Lung microvascular endothelial cell (primary cell): ENCODE measurements around the gene STC2. TPM values are rescaled to one million over a fixed set of nuclear protein-coding genes. Genes with fewer than 3 reads are reported as not detected.
"Not testable (repeated sequence)": the region's sequence is repeated elsewhere in the genome, so short reads cannot be mapped to it uniquely, and the experiment has no call there.

Source experiments
- DNase-seq, 2 donors: peaks; one replicate each; pipeline versions ENCODE4 v3.0.0 to v3.0.0-alpha.2; 2010; ENCODE audit warnings: low read depth in 2 of 2
- total RNA-seq: library from RNA; depleted of rRNA; stranded (reverse); fragments of >200 nt; gene quantifications from 2 replicates; pipeline ENCODE4 v1.2.1, GENCODE V29; 2014

The STC2 gene
- total RNA-seq, 1 donor from 2014 or later: 36.3 TPM

- no peak for DNase-seq
Observed at GRCh38 chr5:173296737-173297676, 31.2 kb downstream of the STC2 start.

DNA sequence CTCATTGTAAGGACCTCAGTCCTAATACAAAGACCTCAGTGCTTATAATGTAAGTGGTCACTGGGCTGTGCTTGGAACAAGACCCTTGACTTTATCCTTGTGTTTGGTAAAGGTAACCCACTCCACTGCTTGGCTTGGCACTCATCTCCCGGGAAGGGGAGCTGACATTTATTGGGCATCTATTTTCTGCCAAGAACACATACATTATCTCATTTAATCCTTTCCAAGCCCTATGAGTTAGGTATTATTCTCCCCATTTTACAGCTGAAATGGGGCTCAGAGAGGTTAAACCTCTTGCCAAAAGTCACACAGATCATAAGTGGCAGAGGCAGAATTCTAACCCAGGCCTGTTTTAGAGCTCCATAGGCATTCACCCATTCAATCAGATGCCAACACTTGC, 32.4 kb downstream of the STC2 start:
- no peak for DNase-seq

DNA sequence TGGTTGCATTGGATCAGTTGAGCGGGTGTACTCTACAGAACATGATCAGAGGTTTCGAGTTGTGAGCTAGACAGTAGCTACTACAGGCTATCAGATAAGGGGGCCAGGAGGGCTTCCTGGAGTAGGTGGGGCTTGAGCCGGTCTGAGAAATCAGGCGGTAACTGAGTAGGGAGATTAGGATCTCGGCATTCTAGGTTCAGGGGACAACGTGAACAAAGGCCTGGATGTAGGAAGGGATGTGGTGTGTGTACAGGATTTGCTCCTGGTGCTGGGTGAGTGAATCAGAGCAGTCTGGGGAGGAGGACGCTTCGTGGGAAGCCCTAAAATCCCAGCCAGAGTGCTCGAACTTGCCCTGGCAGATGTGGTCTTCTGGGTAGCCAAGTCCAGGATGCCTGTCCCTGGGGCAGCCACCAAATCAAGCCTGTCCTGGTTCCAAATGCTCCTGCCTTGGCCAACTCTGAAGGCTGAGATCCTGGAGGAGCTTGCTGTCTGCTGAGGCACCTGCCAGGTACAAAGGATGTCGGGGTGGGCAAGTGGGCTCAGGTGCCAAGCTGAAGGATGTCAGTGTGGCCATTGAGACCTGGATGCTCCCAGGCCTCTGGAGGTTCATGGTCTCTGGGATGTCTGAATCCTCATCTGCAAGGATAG, 33.4 kb downstream of the STC2 start:
- peak in 1 of 2 donors; percentile 37 for DNase-seq

GRCh38 chr5:173293817-173294672, 34.2 kb downstream of the STC2 start:
- peak; percentile 70 to 80 for DNase-seq

DNA sequence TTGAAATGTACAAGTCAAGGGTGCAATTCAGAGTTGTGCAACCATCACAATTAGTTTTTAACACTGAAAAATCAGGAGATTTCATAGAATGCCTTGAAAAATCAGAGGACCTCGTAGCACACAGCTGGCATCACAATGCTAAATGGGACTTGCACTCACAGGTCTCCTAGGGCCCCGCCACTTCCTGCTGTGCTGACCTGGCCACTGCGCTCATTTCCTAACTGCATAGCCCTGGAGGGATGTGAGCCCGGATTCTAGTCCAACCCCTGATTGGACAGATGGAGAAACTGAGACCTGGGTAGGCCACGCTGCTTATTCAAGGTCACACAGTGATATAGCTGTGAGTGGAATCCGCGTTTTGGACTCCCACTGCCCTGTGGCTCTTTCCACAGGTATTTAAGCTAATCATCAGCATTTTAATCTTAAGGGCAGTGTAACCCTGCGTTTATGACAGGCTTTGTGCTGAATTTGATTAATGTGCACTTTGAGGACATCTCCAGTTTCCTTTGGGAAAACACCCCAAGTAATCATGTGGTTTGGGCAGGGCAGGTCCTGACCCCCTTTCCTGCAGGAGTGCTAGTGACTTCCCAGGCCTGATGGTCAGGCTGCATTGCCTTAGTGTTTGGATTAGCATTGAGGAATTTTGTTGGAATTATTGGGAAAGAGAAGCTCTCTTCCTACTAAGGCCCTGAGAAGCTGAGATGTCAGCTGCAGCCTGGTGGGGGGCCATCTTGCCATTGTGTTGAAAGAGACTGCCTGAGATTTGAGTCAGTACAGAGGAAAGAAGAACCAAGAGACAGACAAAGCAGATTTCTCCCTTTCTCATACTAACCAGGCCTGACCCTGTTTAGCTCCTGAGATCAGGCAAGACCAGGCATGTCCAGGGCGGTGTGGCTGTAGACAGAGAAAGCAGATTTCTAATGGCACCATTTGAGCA, 36.2 kb downstream of the STC2 start:
- peak in 1 of 2 donors; percentile 50 for DNase-seq

- no peak for DNase-seq
Observed at GRCh38 chr5:173290477-173291131, 37.6 kb downstream of the STC2 start.

DNA sequence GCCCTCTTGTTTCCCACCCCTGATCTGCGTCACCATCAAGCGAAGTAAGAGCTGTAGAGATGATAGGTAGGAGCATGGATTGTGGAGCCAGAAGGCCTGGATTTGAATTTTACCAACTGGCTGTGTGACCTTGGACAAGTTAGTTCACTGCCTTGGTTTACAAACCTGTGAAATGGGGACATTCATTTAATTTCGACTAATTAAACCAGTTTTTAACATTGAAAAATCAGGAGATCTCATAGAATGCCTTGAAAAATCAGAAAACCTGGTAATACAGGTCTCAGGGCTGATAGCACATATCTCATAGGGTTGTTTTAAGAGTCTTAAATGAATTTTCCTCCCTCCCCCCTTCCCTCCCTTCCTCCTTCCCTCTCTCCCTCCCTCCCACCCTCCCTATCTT, 38.8 kb downstream of the STC2 start:
- no peak for DNase-seq

DNA sequence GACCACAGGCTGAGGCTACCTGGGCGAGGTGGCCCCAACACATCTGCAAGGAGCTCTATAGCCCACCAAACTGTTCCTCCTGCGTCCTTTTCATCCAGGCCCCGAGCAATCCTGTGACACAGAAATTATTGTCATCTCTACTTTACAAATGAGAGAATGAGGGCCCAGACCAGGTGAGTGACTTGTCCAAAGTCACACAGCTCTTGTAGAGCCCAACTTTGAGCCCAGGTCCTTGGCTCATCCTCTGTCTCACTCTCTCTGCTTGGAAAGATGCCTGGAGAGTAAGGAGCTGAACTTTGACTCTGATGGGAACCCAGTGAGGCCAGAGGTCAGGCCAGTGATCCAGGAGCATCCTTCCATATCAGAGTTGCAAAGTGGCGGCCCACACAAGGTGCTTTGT, 39.6 kb downstream of the STC2 start:
- DNase-seq: no peak

GRCh38 chr5:173287086-173287485, 41.1 kb downstream of the STC2 start:
- no peak for DNase-seq

DNA sequence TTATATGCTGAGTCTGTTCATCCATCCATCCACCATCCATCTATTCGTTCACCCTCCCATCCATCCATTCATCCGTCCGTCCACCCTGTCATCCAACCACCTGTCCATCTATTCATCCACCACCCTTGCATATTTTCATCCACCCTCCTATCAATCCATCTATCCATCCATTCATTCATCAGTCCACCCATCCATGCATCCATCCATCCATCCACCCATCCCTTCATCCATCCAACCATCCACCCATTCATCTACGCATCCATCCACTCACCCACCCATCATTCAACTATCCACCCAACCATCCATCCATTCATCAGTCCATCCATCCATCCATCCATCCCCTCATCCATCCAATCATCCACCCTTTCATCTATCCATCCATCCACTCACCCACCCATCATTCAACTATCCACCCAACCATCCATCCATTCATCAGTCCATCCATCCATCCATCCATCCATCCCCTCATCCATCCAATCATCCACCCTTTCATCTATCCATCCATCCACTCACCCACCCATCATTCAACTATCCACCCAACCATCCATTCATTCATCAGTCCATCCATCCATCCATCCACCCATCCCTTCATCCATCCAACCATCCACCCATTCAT, 43.8 kb downstream of the STC2 start:
- DNase-seq: not testable (repeated sequence)

GRCh38 chr5:173283318-173284288, 44.6 kb downstream of the STC2 start:
- peak; percentile 71 to 77 for DNase-seq

DNA sequence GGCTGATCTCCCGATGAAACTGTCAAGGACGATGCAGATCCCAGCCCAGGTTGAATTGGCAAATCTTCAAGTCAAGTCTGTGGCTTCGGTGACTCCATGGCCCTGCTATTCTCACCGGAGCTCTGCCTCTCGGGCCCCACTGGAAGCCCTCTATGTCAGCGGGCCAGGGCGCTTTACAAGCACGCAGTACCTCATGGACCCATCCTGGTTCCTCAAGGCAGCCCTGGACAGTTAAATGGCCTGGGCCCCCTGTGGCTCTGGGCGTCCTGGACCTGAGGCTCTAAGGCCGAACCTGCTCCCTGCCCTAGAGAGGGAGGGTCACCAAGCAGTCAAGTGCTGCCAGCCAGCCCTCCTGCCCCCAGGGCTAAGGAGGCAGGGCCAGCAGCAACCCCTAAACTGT, 45.3 kb downstream of the STC2 start:
- no peak for DNase-seq

DNA sequence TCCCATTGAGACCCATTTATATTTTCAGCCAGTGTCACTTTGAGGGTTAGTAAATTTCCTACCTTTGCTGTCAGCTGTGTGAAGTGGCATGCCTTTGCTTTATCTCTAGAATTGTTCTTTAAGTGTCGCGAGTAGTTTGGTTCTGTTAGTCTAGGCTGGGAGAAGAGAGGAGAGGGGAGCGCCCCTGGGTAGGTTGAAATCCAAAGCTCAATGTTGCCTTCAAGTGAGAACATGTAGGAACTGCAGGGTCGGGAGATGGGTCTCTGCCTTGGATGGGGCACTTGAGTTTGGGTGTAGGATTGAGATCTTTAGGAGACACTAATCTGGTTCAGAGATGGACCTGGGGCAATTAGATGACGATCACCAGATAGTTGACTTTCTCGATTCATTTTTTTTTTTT, 46.3 kb downstream of the STC2 start:
- DNase-seq: peak; percentile 16 to 28

- no peak for DNase-seq
Observed at GRCh38 chr5:173279166-173279565, 49.0 kb downstream of the STC2 start.

GRCh38 chr5:173278641-173279040, 49.6 kb downstream of the STC2 start:
- DNase-seq: no peak

GRCh38 chr5:173278172-173278571, 50.0 kb downstream of the STC2 start:
- DNase-seq: no peak

GRCh38 chr5:173274771-173275170, 53.4 kb downstream of the STC2 start:
- DNase-seq: no peak

- DNase-seq: no peak
Observed at GRCh38 chr5:173271419-173271818, 56.8 kb downstream of the STC2 start.
